ENCODE measurements around the gene SPSB4.

DNA sequence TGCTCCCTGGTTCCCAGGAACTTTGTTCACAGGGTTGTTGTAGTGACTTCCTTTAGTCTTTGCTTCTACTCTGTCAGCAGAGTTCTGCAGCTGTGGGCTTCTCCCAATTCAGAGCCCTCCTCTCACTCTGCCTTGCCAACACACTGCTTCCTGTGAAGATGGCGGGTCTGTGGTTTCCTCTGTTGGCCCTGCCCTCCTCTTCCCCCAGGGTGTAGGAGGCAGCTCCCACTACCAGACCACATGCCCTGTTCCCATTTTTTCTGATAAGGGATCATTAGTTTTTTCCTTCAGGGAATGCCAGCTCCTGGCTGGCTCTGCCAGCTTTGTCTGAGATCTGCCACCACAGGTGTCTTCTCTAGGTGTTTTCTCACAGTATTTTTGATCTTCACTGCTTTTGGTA lies 12.7 kb downstream of the SPSB4 start:
- TF ChIP-seq POLR2AphosphoS5 (IDR thresholded peaks at IDR 0.05; ENCODE audit: low read depth, low read length), result no peak
- TF ChIP-seq POLR2A (IDR thresholded peaks at IDR 0.05; ENCODE audit: low read depth, low read length), result no peak
